Activated CD4-positive, alpha-beta T cell treated with anti-CD3 and anti-CD28 coated beads for 1 hour (primary cell): ENCODE results near the gene LGALS7.
"Not testable (repeated sequence)": the region's sequence is repeated elsewhere in the genome, so short reads cannot be mapped to it uniquely, and the experiment has no call there.

Source experiments
- DNase-seq: peaks from one replicate; pipeline ENCODE4 v3.0.0-alpha.2; 2020

The LGALS7 gene

GRCh38 chr19:38773469-38774177 lies at the start of gene LGALS7:
TSS of gene LGALS7 (minus strand) at chr19:38773517. CDS start at chr19:38773492, 25 bp downstream.
- no peak for DNase-seq

- DNase-seq = not testable (repeated sequence)
Measured at GRCh38 chr19:38821230-38821825, 48.0 kb upstream of the LGALS7 start.

GRCh38 chr19:38819231-38819920 lies 46.1 kb upstream of the LGALS7 start:
- no peak for DNase-seq

GRCh38 chr19:38817081-38817480 lies 43.8 kb upstream of the LGALS7 start:
- DNase-seq = no peak

GRCh38 chr19:38816131-38816750 lies 42.9 kb upstream of the LGALS7 start:
- no peak for DNase-seq

GRCh38 chr19:38815059-38816001 lies 42.0 kb upstream of the LGALS7 start:
- no peak for DNase-seq

GRCh38 chr19:38813932-38814331 lies 40.6 kb upstream of the LGALS7 start:
- DNase-seq = not testable (repeated sequence)

GRCh38 chr19:38813323-38813722 lies 40.0 kb upstream of the LGALS7 start:
- no peak for DNase-seq

GRCh38 chr19:38812841-38813320 lies 39.6 kb upstream of the LGALS7 start, which contains the start of gene LGALS4:
TSS of gene LGALS4 (minus strand) at chr19:38812945. CDS start at chr19:38812886, 59 bp downstream.
- DNase-seq = no peak

GRCh38 chr19:38812009-38812840 lies 38.9 kb upstream of the LGALS7 start:
- no peak for DNase-seq

- DNase-seq = no peak
Measured at GRCh38 chr19:38809592-38810252, 36.4 kb upstream of the LGALS7 start.

- DNase-seq = no peak
Measured at GRCh38 chr19:38808741-38809140, 35.4 kb upstream of the LGALS7 start.

- DNase-seq = not testable (repeated sequence)
Measured at GRCh38 chr19:38807374-38808098, 34.2 kb upstream of the LGALS7 start.

- no peak for DNase-seq
Measured at GRCh38 chr19:38806371-38806770, 33.1 kb upstream of the LGALS7 start.

GRCh38 chr19:38805180-38805579 lies 31.9 kb upstream of the LGALS7 start:
- DNase-seq = no peak

GRCh38 chr19:38803543-38803942 lies 30.2 kb upstream of the LGALS7 start:
- DNase-seq = no peak

GRCh38 chr19:38801359-38802095 lies 28.2 kb upstream of the LGALS7 start:
- DNase-seq = no peak

GRCh38 chr19:38800577-38801347 lies 27.4 kb upstream of the LGALS7 start:
- no peak for DNase-seq
